HuH-7 (cell line): Measurements from ENCODE around the gene PCSK7.
A peak's percentile ranks its signal among the peaks of the same experiment; 100 is the strongest.
"Not testable (repeated sequence)": the region's sequence is repeated elsewhere in the genome, so short reads cannot be mapped to it uniquely, and the experiment has no call there.

Source experiments
- DNase-seq: peaks from one replicate; pipeline ENCODE4 v3.0.0; 2011; ENCODE audit warnings: low spot score

Gene PCSK7, protein sequence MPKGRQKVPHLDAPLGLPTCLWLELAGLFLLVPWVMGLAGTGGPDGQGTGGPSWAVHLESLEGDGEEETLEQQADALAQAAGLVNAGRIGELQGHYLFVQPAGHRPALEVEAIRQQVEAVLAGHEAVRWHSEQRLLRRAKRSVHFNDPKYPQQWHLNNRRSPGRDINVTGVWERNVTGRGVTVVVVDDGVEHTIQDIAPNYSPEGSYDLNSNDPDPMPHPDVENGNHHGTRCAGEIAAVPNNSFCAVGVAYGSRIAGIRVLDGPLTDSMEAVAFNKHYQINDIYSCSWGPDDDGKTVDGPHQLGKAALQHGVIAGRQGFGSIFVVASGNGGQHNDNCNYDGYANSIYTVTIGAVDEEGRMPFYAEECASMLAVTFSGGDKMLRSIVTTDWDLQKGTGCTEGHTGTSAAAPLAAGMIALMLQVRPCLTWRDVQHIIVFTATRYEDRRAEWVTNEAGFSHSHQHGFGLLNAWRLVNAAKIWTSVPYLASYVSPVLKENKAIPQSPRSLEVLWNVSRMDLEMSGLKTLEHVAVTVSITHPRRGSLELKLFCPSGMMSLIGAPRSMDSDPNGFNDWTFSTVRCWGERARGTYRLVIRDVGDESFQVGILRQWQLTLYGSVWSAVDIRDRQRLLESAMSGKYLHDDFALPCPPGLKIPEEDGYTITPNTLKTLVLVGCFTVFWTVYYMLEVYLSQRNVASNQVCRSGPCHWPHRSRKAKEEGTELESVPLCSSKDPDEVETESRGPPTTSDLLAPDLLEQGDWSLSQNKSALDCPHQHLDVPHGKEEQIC

GRCh38 chr11:117231842-117232091, at the start of gene PCSK7:
TSS of gene PCSK7 (minus strand) at chr11:117232073. CDS start at chr11:117229844, 2,229 bp downstream.
- DNase-seq, result peak; percentile 95

- DNase-seq, result no peak
Observed at GRCh38 chr11:117281159-117281558, 49.3 kb upstream of the PCSK7 start.

DNA sequence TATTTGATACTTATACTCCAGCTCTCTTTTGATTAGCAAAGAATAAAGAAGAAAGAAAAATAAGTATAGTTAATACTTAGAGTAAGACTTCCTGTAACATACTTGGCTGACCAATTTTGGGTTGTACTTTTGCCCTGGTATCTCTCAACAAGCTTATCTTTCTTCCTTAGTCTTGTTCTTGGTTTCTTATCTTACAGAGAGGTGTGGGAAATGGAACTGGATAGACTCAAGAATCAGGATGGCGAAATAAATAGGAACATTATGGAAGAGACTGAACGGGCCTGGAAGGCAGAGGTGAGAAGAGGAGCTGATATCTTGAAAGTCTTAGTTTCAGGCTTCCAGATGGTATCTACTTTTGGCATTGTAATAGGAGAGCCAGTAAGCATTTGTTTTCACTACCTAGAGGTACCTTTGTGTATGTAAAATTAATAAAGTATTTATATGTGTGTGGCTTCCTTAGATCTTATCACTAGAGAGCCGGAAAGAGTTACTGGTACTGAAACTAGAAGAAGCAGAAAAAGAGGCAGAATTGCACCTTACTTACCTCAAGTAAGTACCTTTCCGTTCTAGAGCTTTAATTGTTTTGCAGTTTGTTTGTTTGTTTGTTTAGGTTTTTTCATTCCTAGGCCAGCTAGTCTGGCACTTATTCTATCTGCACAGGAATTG, 48.0 kb upstream of the PCSK7 start:
- no peak for DNase-seq

GRCh38 chr11:117278347-117278746, 46.5 kb upstream of the PCSK7 start:
- DNase-seq, result no peak

- DNase-seq, result no peak
Observed at GRCh38 chr11:117273550-117274289, 41.8 kb upstream of the PCSK7 start.

GRCh38 chr11:117272175-117272574, 40.3 kb upstream of the PCSK7 start:
- not testable (repeated sequence) for DNase-seq

DNA sequence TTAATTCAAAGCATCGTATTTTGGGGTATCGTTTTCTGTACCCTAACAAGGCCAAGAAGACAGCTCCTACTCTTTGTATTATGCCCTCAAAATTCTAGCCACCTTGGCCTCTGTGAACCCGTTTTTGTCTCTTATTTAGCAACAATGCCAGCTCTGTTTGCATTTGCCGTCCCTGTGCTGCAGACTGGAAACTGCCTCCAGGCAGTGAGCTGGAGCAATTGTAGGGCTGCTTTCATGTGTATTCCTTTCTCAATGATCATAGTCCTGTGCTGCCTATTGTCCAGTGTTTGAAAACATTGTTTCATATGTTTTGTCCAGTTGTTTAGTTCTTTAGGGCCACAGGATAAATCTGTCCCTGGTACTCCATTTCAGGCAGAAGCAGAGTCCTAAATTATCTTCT, 39.3 kb upstream of the PCSK7 start:
- no peak for DNase-seq

DNA sequence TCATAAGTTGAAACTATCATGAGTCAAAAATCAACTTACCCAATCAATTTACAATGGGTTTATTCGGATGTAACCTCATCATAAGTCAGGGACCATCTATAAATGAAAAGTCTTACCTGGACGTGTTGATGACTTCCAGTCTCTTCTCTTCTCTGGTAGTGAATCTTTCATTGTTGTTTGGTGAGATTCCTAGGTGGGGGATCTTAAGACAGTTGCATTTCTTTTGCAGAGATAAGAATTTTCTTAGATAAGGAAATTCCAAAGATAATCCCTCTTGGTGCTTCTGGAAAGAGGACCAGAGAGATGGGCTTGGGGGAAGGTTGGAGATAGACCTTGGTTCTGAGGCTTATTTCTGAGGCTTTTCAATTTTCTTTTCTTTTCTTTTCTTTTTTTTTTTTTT, 38.0 kb upstream of the PCSK7 start:
- no peak for DNase-seq

- no peak for DNase-seq
Observed at GRCh38 chr11:117265745-117266144, 33.9 kb upstream of the PCSK7 start.

DNA sequence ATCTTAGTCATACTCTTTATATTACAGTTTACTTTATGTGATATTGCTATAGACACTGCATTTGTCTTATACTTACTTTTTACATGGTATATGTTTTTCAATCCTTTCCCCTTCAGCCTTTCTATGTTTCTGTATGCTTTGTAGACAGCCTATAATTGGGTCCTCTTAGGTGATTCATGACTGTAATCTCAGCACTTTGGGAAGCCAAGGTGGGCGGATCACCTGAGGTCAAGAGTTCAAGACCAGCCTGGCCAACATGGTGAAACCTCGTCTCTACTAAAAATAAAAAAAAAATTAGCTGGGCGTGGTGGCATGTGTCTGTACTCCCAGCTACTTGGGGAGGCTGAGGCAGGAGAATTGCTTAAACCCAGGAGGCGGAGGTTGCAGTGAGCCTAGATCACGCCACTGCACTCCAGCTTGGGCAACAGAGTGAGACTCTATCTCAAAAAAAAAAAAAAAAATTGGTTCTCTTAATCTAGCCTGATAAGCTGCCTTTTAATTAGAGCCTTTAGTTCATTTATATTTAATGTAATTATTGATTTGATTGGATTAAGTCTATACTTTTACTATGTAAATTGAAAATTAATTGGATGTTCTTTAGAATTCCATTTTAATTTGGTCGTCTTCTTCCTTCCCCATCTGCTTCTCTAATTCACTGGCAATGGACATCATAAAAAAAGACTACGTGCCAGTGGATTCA, 32.9 kb upstream of the PCSK7 start:
- DNase-seq, result not testable (repeated sequence)

GRCh38 chr11:117259417-117259816, 27.5 kb upstream of the PCSK7 start:
- no peak for DNase-seq

DNA sequence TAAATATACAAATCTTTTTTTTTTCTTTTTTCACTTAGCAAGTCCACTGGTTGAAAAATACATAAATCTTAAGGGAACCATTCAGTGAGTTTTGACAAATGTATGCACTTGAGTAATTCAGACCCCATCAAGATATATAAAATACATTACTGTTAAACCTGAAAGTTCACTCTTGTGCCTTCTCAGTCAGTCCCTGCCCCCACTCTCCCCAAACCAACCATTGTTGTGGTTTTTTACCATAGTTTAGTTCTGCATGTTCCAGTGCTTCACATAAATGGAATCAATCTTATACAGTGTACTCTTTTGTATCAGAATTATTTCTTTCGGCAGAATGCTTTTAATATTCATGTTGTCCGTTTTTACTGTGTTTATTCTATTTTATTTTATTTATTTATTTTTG, 26.7 kb upstream of the PCSK7 start:
- DNase-seq, result no peak

DNA sequence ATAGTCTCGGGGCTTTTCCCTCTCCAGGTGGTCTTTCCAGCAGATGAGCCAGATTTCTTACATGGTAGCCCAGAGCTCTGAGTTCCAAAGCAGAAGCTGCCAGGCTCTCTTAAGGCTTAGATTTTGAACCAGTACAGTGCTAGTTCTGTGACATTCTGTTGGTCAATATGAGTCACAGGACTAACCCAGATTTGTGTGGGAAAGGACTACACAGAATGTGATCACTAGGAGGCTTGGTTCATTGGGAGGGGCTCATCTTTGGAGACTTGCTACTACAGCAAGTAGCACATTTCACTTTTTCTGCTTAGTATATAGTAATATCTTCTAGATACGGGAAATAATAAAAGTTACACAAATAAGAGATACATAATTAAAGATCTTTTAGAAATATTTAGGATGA, 24.7 kb upstream of the PCSK7 start:
- no peak for DNase-seq

DNA sequence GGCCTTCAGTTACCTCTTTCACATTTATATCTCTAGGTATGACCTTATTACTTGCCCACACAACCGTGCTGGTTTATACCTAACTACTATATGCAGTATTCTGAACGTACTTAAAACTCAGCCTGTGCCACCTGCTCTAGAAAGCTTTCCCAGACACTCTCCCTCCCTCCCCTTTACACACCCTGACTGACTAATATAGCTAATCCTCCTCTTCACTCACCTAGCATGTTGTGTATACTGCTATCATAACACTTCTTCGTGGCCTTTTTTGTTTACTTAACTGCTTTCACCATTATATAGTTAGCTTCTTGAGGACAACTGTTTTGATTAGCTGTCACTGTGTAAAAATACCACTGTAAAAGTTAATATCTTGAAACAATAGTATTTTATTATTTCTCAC, 24.1 kb upstream of the PCSK7 start:
- DNase-seq, result no peak

DNA sequence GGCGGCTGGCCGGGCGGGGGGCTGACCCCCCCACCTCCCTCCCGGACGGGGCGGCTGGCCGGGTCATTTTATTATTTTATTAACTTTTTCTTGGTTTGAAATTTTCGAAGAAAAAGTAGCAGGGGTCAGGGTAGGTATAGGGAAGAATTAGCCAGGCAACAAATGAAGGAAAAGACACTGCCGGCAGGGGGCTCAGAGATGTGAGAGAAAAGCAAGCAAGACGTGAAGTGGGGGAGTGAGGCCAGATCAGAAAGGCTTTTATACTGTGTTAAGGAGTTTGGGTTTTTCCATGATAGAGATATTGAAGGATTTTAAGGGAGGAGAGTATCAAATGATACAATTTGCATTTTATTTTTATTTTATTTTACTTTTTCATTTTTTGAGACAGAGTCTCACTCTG, 19.6 kb upstream of the PCSK7 start:
- DNase-seq, result no peak

DNA sequence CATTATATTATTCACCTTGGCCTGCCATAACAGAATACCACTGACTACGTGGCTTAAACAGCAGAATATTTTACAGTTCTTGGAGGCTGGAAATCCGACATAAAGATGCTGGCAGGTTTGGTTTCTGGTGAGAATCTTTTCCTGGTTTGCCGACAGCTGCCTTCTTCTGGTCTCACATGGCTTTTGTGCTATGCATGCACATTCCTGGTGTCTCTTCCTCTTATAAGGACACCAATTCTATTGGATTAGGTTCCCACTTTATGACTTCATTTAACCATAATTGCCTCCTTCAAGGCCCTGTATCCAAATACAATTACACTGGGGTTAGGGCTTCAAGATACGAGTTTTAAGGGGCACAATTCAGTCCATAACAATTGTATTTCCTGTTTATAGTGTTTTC, 17.7 kb upstream of the PCSK7 start:
- DNase-seq, result no peak

- DNase-seq, result no peak
Observed at GRCh38 chr11:117248341-117248740, 16.5 kb upstream of the PCSK7 start.

DNA sequence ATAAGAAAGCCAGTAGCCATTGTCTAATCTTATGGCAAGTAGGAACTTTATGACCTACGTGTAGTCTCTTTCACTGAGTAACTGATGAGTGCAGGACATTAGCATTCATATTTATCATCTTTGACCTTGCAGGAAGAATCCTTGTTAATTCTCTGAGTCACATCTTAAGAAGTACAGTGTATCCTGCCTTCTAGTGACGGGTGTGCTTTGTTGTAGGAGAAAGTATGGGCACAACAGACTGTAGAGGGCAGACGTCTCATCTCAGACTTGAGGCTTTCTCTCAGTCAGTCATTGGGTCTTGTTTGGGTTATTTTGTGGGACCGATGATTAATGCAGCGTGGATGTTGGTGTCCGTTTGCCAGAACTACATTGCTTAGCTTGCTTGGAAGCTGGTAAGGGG, 7.4 kb upstream of the PCSK7 start:
- DNase-seq, result no peak

DNA sequence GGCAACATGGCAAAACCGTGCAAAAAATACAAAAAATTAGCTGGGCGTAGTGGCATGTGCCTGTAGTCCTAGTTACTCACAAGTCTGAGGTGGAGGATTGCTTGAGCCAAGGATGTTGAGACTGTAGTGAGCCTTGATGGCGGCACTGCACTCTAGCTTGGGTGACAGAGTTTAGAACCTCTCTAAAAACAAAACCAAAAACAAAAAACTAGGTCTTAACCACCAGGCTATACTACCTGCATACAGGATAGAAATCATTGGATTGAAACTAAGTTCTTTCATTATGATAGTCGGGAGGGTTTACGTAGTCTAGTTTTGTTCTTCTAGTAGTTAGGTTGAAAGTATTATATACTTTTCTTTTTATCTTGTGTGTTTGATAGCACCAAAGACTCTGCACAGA, 6.3 kb upstream of the PCSK7 start:
- no peak for DNase-seq

DNA sequence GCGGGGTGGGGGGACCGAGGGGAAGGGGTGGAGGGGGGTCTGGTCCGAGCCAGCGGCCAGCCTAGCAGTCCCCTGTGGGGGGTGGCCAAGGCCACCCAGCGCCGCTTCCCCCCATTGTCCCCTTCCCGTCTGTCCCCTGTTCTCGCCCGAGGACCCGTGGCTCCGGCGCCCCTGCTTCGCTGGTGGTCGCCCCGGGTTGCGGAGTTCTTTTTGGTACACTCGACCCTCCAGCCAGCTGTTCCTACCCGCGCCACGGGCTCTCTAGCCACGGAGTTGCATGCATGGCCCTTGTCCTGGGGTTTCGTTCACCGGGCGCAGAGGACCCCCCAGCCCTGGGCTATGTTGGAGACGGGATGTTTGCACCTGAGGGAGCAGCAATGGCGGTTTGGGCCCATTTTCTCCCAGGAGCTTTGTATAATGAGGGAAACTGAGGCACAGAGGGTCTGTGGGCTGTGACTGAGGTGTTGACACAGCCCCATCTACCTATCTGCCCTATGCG, 1.1 kb upstream of the PCSK7 start:
- peak; percentile 39 for DNase-seq

- peak; percentile 88 for DNase-seq
Observed at GRCh38 chr11:117232092-117232878, 412 bp upstream of the PCSK7 start, which contains the start of gene RNF214. TSS of gene RNF214 (plus strand) at chr11:117232671. CDS start at chr11:117234273, 1,602 bp downstream.
